Stomach (tissue), 4 donors: Measurements from ENCODE around the gene TTLL11.

Source experiments
- EP300 ChIP-seq: sonication (generic); formaldehyde crosslinking; IDR thresholded peaks from one replicate; pipeline ENCODE4 v1.6.1; 2017; ENCODE audit warnings: antibody characterized with exemption
- POLR2A ChIP-seq, 4 donors: fragments of 450-650 bp; IDR thresholded peaks; one replicate each; pipeline ENCODE4 v1.6.1; 2016; ENCODE audit warnings: antibody characterized with exemption in 4 of 4, control low read depth in 2 of 4, mild to moderate bottlenecking in 1 of 4, moderate library complexity in 1 of 4
- POLR2AphosphoS5 ChIP-seq, 3 donors: sonication (generic); formaldehyde crosslinking; IDR thresholded peaks; one replicate each; pipeline ENCODE4 v1.6.1; 2016; ENCODE audit warnings: antibody characterized with exemption in 3 of 3
- TF ChIP-seq, protein P1 (sequence below), 7 experiments: fragments of 450-650 bp in 4 of 7; fragments of 200-600 bp in 3 of 7; sonication (generic) in 3 of 7; IDR thresholded peaks; one replicate each; pipeline ENCODE4 v1.5.1; 2016 to 2019; ENCODE audit warnings: antibody characterized with exemption in 7 of 7, control low read depth in 2 of 7, mild to moderate bottlenecking in 1 of 7

DNA sequence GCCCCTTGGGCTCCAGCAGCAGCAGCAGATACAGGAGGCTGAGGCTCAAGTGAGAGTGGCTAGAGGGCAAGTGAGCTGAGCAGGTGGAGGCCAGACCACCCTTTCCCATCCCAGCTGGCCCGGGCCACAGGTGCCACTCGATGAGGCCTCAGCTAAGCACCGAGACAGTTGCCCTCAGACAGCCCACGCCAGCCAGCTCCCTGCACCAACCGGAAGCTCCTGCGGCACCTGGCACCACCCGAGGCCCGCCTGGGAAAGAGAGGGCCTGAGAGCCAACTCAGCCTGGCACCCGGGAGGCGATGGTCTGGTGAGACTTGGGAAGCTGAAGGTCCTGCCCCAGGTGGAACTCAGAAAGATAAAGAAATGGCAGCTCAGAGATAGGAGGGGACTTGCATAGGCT lies 28.3 kb upstream of the TTLL11 start:
- TF ChIP-seq POLR2A (IDR thresholded peaks at IDR 0.05) = no peak
- TF ChIP-seq, protein P1, sequence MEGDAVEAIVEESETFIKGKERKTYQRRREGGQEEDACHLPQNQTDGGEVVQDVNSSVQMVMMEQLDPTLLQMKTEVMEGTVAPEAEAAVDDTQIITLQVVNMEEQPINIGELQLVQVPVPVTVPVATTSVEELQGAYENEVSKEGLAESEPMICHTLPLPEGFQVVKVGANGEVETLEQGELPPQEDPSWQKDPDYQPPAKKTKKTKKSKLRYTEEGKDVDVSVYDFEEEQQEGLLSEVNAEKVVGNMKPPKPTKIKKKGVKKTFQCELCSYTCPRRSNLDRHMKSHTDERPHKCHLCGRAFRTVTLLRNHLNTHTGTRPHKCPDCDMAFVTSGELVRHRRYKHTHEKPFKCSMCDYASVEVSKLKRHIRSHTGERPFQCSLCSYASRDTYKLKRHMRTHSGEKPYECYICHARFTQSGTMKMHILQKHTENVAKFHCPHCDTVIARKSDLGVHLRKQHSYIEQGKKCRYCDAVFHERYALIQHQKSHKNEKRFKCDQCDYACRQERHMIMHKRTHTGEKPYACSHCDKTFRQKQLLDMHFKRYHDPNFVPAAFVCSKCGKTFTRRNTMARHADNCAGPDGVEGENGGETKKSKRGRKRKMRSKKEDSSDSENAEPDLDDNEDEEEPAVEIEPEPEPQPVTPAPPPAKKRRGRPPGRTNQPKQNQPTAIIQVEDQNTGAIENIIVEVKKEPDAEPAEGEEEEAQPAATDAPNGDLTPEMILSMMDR (IDR thresholded peaks at IDR 0.05) = no peak
- TF ChIP-seq POLR2AphosphoS5 (IDR thresholded peaks at IDR 0.05) = no peak
- no peak for TF ChIP-seq EP300
